Body of pancreas (tissue), 4 donors: Measurements from ENCODE around the gene ZNF341. TPM values are rescaled to one million over a fixed set of nuclear protein-coding genes. Genes with fewer than 3 reads are reported as not detected.

Experiments
- ATAC-seq: fragments of 150-250 bp; one replicate; pipeline ENCODE4 v1.9.1; 2016
- DNase-seq, 4 donors: peaks; one replicate each; pipeline ENCODE4 v3.0.0-alpha.2; 2019
- H3K27ac ChIP-seq, 4 donors: fragments of 200-600 bp; sonication (generic); 1 replicate in 3 of 4; 2 replicates in 1 of 4; pipeline versions ENCODE4 v1.5.1 to v1.6.1; 2016 to 2019; ENCODE audit warnings: mild to moderate bottlenecking in 1 of 4, mixed read lengths in 1 of 4, moderate library complexity in 1 of 4
- H3K27me3 ChIP-seq, 2 donors: fragments of 200-600 bp; sonication (generic); one replicate each; pipeline ENCODE4 v1.6.0; 2016; ENCODE audit warnings: mild to moderate bottlenecking in 1 of 2
- H3K36me3 ChIP-seq, 2 donors: fragments of 200-600 bp; sonication (generic); replicated peaks in 1 of 2; 2 replicates each; pipeline ENCODE4 v1.5.1; 2016; ENCODE audit warnings: low read depth in 2 of 2; ENCODE audit not compliant: insufficient read depth in 1 of 2
- H3K4me1 ChIP-seq: fragments of 200-600 bp; sonication (generic); one replicate; pipeline ENCODE4 v1.6.0; 2016
- H3K4me3 ChIP-seq, 2 donors: fragments of 200-600 bp; sonication (generic); 1 replicate in 1 of 2; 2 replicates in 1 of 2; pipeline ENCODE4 v1.5.1; 2016 to 2019
- H3K9me3 ChIP-seq, 3 donors: fragments of 200-600 bp; sonication (generic); 1 replicate in 2 of 3; 2 replicates in 1 of 3; pipeline ENCODE4 v1.5.1; 2016
- CTCF ChIP-seq, 7 experiments: fragments of 450-650 bp in 4 of 7; fragments of 200-600 bp in 3 of 7; sonication (generic) in 3 of 7; IDR thresholded peaks; one replicate each; pipeline ENCODE4 v1.5.1; 2016 to 2019; ENCODE audit warnings: antibody characterized with exemption in 7 of 7
- POLR2A ChIP-seq, 3 donors: fragments of 450-650 bp; IDR thresholded peaks; one replicate each; pipeline ENCODE4 v1.6.1; 2016; ENCODE audit warnings: antibody characterized with exemption in 3 of 3, mild to moderate bottlenecking in 2 of 3
- WGBS, 2 donors: methylation state at CpG; one replicate each; pipeline ENCODE4 v1.1.5; 2017; 5-methylcytosine and 5-hydroxymethylcytosine counted together
- intact Hi-C: fragments of 100-400 bp; cut with DNase I; formaldehyde crosslinking; loops from one replicate; pipeline ENCODE4 v1.15.1; 2023
- total RNA-seq, 2 donors: library from RNA; depleted of rRNA; stranded (reverse); fragments of >200 nt; gene quantifications; one replicate each; pipeline ENCODE4 v1.1.0, GENCODE V29; 2016

The ZNF341 gene
- total RNA-seq, 2 donors from 2014 or later: 0.33 to 0.78 TPM

DNA sequence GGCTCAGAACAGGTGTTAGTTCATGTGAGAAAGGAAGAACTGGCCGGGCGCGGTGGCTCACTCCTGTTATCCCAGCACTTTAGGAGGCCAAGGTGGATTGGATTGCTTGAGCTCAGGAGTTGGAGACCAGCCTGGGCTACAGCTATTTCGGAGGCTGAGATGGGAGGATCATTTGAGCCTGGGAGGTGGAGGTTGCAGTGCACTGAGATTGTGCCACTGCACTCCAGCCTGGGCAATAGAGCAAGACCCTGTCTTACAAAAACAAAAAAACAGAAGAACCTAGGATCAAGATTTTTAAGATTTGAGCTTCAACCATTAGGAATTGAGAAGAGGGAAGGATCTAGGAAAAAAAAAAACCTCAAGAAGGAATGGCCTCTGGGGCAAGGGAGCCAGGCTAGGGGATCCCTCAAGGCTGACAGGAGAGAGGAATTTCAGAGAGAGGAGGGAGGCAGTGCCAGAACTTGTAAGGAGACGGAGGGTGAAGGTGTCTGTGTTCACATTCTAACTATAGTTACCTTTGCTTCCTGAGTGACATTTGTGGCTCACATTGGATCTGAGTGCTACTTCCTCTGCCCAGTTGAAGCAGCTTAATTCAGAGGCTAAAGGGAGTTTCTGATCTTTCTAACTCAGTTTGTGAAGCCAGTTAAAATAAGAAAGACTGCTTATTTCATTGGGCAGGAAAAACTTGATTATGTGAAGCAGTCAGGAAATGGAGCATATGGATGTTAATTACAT is 105.5 kb downstream of the ZNF341 start:
- H3K4me1 ChIP-seq: peaks cover 85% of the 10 kb centered on the region
- no peak for DNase-seq
- H3K27ac ChIP-seq: no peak overlapping the region
- H3K36me3 ChIP-seq: no peaks in the 10 kb centered on the region
- H3K9me3 ChIP-seq: no peaks in the 10 kb centered on the region
- TF ChIP-seq POLR2A (IDR thresholded peaks at IDR 0.05): no peak
- no peak for TF ChIP-seq CTCF (IDR thresholded peaks at IDR 0.05)
- 84 to 90% methylated on average over 5 of the region's 5 CpGs for WGBS, 2 donors
- no peak for ATAC-seq
- no peaks in the 10 kb centered on the region for H3K27me3 ChIP-seq
- H3K4me3 ChIP-seq: no peak overlapping the region
- intact Hi-C loops: no loop called here

GRCh38 chr20:33838035-33838864 is 106.5 kb downstream of the ZNF341 start:
- Histone ChIP-seq H3K4me1 (peaks cover 86% of the 10 kb centered on the region), H3K36me3 (no peaks in the 10 kb centered on the region), H3K9me3 (no peaks in the 10 kb centered on the region), H3K4me3 (no peak overlapping the region), H3K27me3 (no peaks in the 10 kb centered on the region), H3K27ac (peak overlapping the region in 2 of 4 donors; percentile 35 to 43)
- ATAC-seq (no peak), DNase-seq (no peak)
- no peak for TF ChIP-seq POLR2A (IDR thresholded peaks at IDR 0.05)
- intact Hi-C loops: no loop called here
- 64% methylated on average over 8 of the region's 8 CpGs for WGBS, 2 donors

GRCh38 chr20:33839591-33839990 is 107.8 kb downstream of the ZNF341 start:
- H3K4me1 ChIP-seq: peaks cover 86% of the 10 kb centered on the region
- DNase-seq (peak; percentile 75 to 92 (median 82)), ATAC-seq (peak; percentile 66)
- no peaks in the 10 kb centered on the region for H3K27me3 ChIP-seq
- TF ChIP-seq POLR2A (IDR thresholded peaks at IDR 0.05) (no peak), CTCF (IDR thresholded peaks at IDR 0.05) (no peak)
- no peaks in the 10 kb centered on the region for H3K36me3 ChIP-seq
- H3K4me3 ChIP-seq: no peak overlapping the region
- WGBS, 2 donors: 28 to 33% methylated on average over 1 to 3 of the region's 3 CpGs
- no peaks in the 10 kb centered on the region for H3K9me3 ChIP-seq
- intact Hi-C loops: no loop called here
- H3K27ac ChIP-seq: peak overlapping the region in 3 of 4 donors; percentile 11 to 43 (median 35)

DNA sequence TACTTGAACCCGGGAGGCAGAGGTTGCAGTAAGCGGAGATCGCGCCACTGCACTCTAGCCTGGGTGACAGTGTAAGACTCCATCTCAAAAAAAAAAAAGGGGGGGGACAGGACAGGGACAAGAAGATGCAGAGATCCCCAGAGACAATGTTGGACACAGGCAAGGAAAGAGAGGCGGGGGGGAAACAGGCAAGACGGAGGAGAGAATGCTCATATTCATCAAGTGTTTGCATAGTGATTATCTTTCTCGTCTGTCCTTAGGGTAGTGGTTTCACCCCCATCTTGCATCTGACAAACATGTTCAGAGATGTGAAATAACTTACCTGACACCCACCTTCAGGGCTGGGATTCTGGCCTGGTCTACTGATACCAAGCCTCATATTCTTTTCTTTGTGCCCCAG is 108.4 kb downstream of the ZNF341 start:
- TF ChIP-seq POLR2A (IDR thresholded peaks at IDR 0.05) (no peak), CTCF (IDR thresholded peaks at IDR 0.05) (no peak)
- no peak overlapping the region for H3K27ac ChIP-seq
- 80 to 91% methylated on average over 7 of the region's 7 CpGs for WGBS, 2 donors
- no peak for ATAC-seq
- DNase-seq: no peak
- no peak overlapping the region for H3K4me3 ChIP-seq
- no peaks in the 10 kb centered on the region for H3K36me3 ChIP-seq
- intact Hi-C loops: no loop called here
- H3K9me3 ChIP-seq: no peaks in the 10 kb centered on the region
- no peaks in the 10 kb centered on the region for H3K27me3 ChIP-seq
- peaks cover 86% of the 10 kb centered on the region for H3K4me1 ChIP-seq

- no peak for DNase-seq
- ATAC-seq: peak; percentile 21
- H3K4me3 ChIP-seq: no peak overlapping the region
Observed at GRCh38 chr20:33840759-33841435, 109.1 kb downstream of the ZNF341 start.

More at GRCh38 chr20:33840759-33841435, 109.1 kb downstream of the ZNF341 start:
- Histone ChIP-seq H3K9me3 (no peaks in the 10 kb centered on the region), H3K27ac (peak overlapping the region in 1 of 4 donors; percentile 11), H3K4me1 (peaks cover 81% of the 10 kb centered on the region), H3K36me3 (no peaks in the 10 kb centered on the region), H3K27me3 (no peaks in the 10 kb centered on the region)
- intact Hi-C loops: no loop called here
- WGBS, 2 donors: 27 to 32% methylated on average over 4 of the region's 4 CpGs
- TF ChIP-seq CTCF (IDR thresholded peaks at IDR 0.05): no peak
- TF ChIP-seq POLR2A (IDR thresholded peaks at IDR 0.05): no peak
